CD4-positive, alpha-beta T cell treated with Interleukin-6 at 100 ng/mL for 8 hours (primary cell): Measurements from ENCODE around the gene CCDC85C.

Experiments used
- DNase-seq: peaks from one replicate; pipeline ENCODE4 v3.0.0-alpha.2; 2020; ENCODE audit warnings: mixed read lengths, low spot score

Gene CCDC85C

DNA sequence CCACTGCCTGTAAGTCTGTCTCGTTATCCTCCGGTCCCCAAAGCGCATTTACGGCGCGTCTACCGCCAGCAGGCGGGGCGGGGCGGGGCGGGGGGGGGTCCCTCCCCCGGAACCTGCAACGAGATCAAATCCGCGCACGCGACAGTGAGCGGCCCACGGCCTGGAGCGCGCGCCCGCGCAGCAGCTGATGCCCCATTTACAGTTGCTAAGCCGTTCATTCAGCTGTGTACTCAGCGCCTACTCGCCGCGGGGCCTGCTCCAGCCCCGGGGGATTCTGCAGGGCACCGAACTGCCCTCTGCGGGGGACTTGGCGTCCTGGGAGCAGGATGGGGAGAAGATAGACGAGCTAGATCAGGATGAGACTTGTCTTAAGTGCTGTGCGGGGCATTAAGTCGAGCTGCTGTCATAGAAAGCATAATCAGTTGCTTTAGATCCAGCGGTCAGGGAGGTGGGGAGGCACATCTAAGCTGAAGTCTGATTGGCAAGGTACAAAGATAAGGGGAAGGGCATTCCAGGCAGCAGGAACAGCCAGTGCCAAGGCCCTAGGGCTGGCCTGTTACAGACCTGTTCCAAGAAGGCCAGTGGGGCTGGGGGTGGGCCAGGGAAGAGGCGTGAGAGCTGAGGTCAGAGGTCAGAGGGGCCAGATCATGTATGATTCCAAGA is 1.4 kb upstream of the CCDC85C start:
- peak; percentile 88 for DNase-seq

- DNase-seq, result no peak
Measured at GRCh38 chr14:99604766-99605298, 825 bp upstream of the CCDC85C start.

GRCh38 chr14:99604278-99604765 is 315 bp upstream of the CCDC85C start:
- peak; percentile 95 for DNase-seq

- DNase-seq, result no peak
Measured at GRCh38 chr14:99602788-99603415, 1.1 kb downstream of the CCDC85C start.

DNA sequence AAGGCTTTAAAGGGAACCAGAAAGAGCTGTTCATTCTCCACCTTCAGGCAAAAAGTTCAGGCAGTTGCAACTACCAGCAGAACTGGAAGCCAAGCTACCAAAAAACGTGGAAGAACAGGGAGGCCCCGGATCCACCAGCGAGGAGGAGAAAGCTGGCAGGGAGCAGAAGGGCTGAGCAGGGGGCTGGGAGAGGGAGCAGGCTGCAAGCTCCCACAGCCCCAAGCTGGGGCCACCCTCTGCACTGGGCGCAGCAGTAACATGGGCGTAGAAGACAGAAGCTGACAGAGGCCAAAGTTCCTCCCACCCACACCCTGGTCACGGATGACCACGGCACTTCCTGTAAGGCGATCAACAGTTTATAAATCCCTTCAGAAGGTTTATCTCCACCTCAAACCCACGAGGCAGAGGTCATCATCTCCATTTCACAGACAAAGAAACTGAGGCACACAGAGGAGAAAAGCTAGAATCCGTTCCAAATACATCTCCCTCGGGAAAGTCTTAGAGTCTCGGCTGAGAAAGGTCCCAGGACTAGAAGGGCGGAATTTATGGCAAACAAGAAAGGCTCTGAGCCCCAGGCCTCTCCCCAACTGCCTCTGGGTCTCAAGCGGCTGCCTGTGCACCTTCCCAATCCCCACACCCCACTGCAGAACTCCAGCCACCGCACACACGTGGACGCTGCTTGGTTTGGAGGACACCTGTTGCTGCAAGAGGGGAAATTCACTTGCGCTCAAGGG is 1.8 kb downstream of the CCDC85C start:
- DNase-seq, result no peak

DNA sequence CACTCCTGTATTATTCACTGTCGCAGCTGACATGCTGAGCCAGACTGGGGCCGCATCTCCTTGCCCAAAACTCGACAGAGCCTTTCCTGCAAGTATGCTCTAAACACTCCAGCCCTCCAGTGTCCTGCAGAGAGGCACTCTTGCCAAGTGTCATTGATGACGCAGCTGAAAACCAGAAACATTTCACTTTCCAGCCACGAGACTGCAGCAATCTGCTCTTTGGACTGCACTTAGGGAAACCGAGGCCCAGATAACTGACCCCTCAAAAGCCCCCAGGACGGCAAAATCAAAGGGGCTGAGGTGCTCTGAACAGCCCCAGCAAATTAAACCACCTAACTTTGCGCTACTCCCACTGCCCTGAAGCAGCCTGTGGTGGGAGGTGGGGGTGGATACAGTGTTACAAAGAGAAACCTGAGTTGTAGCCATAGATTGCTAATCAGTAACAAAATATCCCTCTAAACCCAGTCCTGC is 2.6 kb downstream of the CCDC85C start:
- no peak for DNase-seq

- DNase-seq, result no peak
Measured at GRCh38 chr14:99600232-99600888, 3.6 kb downstream of the CCDC85C start.

DNA sequence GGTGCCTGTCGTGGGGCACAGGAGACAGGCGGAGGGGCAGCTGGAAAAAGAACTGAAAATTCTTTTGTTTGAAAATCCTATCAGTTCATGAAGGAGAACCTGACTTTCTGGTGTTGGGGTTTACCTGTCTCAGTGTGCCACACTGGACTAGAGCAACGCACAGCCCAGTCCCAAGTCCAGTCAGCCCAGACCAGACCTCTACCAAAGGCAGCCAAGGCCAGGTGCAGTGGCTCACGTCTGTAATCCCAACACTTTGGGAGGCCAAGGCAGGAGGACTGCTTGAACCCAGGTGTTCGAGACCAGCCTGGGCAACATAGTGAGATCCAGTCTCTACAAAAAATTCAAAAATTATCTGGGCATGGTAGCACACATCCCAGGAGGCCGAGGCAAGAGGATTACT is 4.6 kb downstream of the CCDC85C start:
- DNase-seq, result no peak

DNA sequence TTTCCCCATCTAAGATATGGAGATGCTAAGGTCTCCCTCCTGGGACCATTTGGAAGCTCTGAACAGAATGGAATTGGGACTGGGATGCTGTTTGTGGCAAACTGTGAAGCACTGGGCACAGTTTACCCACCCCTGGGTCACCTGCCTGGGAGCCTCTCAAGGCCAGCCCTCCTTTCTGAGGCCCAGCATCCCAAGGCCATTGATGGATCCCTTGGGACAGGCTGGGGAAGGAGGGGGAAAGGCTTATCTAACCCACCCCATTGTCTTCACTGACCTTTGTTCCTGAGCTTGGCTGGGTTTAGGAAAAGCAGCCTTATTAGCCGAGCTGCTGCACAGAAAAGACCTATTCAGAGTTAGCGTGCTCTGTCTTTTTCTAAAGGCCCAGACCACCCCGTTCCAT is 5.2 kb downstream of the CCDC85C start:
- DNase-seq, result no peak

- no peak for DNase-seq
Measured at GRCh38 chr14:99597911-99598600, 6.0 kb downstream of the CCDC85C start.

GRCh38 chr14:99596772-99597171 is 7.2 kb downstream of the CCDC85C start:
- no peak for DNase-seq

- no peak for DNase-seq
Measured at GRCh38 chr14:99596071-99596627, 7.9 kb downstream of the CCDC85C start.

DNA sequence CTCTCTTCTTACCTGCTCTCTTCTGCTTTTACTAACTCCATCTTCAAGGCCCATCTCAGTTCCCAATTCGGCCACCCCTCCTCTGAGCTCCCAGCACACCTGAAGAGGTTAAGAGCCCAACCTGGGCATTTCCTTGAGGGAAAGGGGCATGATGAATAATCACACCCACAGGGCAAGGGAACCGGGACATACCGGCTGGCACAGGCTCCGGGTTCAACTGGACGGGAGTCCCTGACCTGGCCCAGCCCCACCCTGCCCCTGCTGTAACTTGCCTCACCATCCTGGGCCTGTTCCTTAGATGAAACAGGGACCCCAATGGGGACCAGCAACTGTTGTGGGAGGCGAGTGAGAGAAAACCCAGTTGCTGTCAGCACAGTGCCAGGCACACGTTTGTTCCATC is 8.5 kb downstream of the CCDC85C start:
- no peak for DNase-seq

DNA sequence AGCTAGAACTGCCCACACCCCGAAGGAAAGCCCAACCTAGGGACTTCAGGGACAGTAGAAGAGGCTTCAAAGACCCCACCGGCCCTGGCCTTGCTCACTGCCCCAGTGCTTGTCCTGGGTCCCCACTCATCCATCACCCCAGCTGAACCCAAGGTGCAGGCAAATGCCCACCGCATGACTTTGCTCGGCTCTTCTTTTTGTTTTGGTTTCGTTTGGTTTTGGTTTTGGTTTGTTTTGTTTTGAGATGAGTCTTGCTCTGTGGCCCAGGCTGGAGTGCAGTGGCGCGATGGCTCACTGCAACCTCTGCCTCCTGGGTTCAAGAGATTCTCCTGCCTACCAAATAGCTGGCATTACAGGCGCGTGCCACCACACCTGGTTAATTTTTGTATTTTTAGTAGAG is 9.0 kb downstream of the CCDC85C start:
- peak; percentile 33 for DNase-seq

- DNase-seq, result no peak
Measured at GRCh38 chr14:99593971-99594841, 9.8 kb downstream of the CCDC85C start.

DNA sequence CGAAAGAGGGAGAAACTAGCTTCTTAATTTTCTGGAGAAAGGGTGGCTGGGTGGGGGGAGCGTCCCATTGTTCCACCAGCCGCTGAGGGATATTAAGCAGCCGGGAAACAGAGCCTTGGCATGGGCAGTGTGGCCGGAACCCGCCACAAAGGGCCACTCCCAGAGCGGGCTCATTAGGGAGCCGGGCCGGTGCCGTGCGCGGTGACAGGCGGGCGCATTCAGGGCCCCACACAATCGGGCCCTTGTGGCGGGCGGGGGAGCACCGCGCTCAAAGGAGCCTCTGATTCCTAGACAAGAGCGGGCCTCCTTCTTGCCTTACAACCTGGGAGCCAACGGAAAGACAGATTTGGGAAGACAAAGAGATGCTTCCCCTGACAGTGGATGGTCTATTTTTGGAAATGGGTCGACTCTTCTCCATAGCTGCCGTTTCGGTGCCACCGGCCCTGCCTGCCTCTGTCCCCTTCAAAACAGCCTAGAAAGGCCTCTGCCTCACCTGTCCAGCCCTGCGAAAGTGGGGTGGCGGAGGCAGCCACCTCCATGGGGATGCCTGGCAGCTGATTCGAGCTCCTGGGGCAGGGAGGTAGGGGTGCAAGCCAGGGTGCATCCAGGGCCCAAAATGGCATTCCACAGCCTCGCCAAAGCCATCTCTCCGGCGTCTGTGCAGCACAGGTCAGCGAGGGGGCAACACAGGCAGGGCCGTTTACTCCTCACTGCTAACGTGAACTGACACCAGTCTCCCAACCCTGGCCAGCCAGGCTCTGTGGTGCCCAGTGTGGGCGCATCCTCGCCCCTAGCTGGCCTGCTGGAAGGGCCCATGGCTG is 10.9 kb downstream of the CCDC85C start:
- DNase-seq, result no peak

DNA sequence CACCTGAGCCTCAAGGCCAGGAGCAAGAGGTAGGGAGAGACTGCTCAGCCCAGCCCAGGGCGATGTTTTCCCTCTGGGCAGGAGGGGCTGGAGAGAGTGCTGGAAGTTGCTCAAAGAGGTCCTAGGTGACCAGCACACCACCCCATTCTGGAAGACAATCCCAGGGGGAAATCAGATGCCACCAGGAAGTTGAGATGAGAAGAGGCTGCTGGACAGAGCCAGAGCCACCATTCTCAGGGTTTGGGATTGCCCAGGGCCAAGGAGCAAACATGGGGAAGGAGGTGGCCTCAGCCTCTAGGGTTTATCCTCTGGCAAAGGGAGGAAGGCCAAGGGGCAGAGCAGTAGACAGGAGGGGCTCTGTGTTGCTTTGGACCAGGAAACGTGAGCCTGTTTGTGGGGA is 11.6 kb downstream of the CCDC85C start:
- no peak for DNase-seq

GRCh38 chr14:99590746-99591555 is 13.1 kb downstream of the CCDC85C start:
- no peak for DNase-seq
